ENCODE measurements around the gene PTPRN2.

- no peak for TF ChIP-seq EZH2 (IDR thresholded peaks at IDR 0.05; ENCODE audit: low read depth)
- TF ChIP-seq, protein P1, sequence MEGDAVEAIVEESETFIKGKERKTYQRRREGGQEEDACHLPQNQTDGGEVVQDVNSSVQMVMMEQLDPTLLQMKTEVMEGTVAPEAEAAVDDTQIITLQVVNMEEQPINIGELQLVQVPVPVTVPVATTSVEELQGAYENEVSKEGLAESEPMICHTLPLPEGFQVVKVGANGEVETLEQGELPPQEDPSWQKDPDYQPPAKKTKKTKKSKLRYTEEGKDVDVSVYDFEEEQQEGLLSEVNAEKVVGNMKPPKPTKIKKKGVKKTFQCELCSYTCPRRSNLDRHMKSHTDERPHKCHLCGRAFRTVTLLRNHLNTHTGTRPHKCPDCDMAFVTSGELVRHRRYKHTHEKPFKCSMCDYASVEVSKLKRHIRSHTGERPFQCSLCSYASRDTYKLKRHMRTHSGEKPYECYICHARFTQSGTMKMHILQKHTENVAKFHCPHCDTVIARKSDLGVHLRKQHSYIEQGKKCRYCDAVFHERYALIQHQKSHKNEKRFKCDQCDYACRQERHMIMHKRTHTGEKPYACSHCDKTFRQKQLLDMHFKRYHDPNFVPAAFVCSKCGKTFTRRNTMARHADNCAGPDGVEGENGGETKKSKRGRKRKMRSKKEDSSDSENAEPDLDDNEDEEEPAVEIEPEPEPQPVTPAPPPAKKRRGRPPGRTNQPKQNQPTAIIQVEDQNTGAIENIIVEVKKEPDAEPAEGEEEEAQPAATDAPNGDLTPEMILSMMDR (conservative IDR thresholded peaks at IDR 0.05): no peak
Observed at GRCh38 chr7:157615101-157615817, 972.4 kb downstream of the PTPRN2 start.

All from PC-9 (cell line).